ENCODE measurements around the gene MTERF4. TPM values are rescaled to one million over a fixed set of nuclear protein-coding genes. Genes with fewer than 3 reads are reported as not detected.
A peak's percentile ranks its signal among the peaks of the same experiment; 100 is the strongest.

The MTERF4 gene
- total RNA-seq, 2 donors from 2014 or later, result 33.2 to 42.5 TPM

- H3K4me1 Mint-ChIP-seq, result peaks cover 18% of the 10 kb centered on the region
- DNase-seq, result peak; percentile 99
- 0% methylated on average over 34 to 73 of the region's 73 CpGs for WGBS, 2 experiments (ENCODE audit: insufficient coverage in 1 of 2, insufficient read length in 1 of 2)
These were observed 48.0 kb upstream of the MTERF4 start, which contains the start of gene PPP1R7 for GRCh38 chr2:241149925-241150659. Gene PPP1R7, plus strand, starts transcription at chr2:241150467. Its CDS starts 29 bp downstream, at chr2:241150496.

GRCh38 chr2:241149675-241149924 lies 47.5 kb upstream of the MTERF4 start:
- WGBS, 2 experiments (ENCODE audit: insufficient coverage in 1 of 2, insufficient read length in 1 of 2), result 0% methylated on average over 18 to 23 of the region's 23 CpGs
- no peak for DNase-seq
- H3K27ac Mint-ChIP-seq, result peak overlapping the region; percentile 90
- peak overlapping the region; percentile 89 for H3K4me3 Mint-ChIP-seq
- Histone ChIP-seq H3K9me3 (ENCODE audit: control insufficient read depth, low read length) (no peaks in the 10 kb centered on the region), H3K4me1 (ENCODE audit: control insufficient read depth, insufficient read depth, low read length) (no peaks in the 10 kb centered on the region), H3K4me3 (ENCODE audit: low read length) (peak overlapping the region; percentile 92), H3K9ac (ENCODE audit: extremely low read depth, low read length, poor library complexity, severe bottlenecking) (peak overlapping the region; percentile 69), H3K27ac (ENCODE audit: low read depth, low read length) (no peak overlapping the region), H3K36me3 (ENCODE audit: control insufficient read depth, insufficient read depth, low read length) (no peaks in the 10 kb centered on the region), H3K27me3 (ENCODE audit: control insufficient read depth, insufficient read depth, low read length, poor library complexity, severe bottlenecking) (peaks cover 5% of the 10 kb centered on the region)
- H3K27me3 Mint-ChIP-seq (ENCODE audit: insufficient read depth), result peaks cover 2% of the 10 kb centered on the region
- TF ChIP-seq, protein P1, sequence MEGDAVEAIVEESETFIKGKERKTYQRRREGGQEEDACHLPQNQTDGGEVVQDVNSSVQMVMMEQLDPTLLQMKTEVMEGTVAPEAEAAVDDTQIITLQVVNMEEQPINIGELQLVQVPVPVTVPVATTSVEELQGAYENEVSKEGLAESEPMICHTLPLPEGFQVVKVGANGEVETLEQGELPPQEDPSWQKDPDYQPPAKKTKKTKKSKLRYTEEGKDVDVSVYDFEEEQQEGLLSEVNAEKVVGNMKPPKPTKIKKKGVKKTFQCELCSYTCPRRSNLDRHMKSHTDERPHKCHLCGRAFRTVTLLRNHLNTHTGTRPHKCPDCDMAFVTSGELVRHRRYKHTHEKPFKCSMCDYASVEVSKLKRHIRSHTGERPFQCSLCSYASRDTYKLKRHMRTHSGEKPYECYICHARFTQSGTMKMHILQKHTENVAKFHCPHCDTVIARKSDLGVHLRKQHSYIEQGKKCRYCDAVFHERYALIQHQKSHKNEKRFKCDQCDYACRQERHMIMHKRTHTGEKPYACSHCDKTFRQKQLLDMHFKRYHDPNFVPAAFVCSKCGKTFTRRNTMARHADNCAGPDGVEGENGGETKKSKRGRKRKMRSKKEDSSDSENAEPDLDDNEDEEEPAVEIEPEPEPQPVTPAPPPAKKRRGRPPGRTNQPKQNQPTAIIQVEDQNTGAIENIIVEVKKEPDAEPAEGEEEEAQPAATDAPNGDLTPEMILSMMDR (conservative IDR thresholded peaks at IDR 0.05), result no peak
- H3K4me1 Mint-ChIP-seq, result peaks cover 18% of the 10 kb centered on the region
- H3K9me3 Mint-ChIP-seq, result no peaks in the 10 kb centered on the region
- H3K36me3 Mint-ChIP-seq (ENCODE audit: low read depth), result peaks cover 11% of the 10 kb centered on the region

More at GRCh38 chr2:241149925-241150659, 48.0 kb upstream of the MTERF4 start, which contains the start of gene PPP1R7:
- no peak within 1 kb of the TSS for H3K27ac ChIP-seq (ENCODE audit: low read depth, low read length)
- H3K27me3 Mint-ChIP-seq (ENCODE audit: insufficient read depth), result peaks cover 2% of the 10 kb centered on the region
- peak within 1 kb of the TSS; percentile 69 for H3K9ac ChIP-seq (ENCODE audit: extremely low read depth, low read length, poor library complexity, severe bottlenecking)
- no peaks in the 10 kb centered on the region for H3K4me1 ChIP-seq (ENCODE audit: control insufficient read depth, insufficient read depth, low read length)
- H3K36me3 ChIP-seq (ENCODE audit: control insufficient read depth, insufficient read depth, low read length), result peaks cover 4% of the 10 kb centered on the region
- H3K27me3 ChIP-seq (ENCODE audit: control insufficient read depth, insufficient read depth, low read length, poor library complexity, severe bottlenecking), result peaks cover 5% of the 10 kb centered on the region
- H3K4me3 Mint-ChIP-seq, result peak within 1 kb of the TSS; percentile 89
- no peaks in the 10 kb centered on the region for H3K9me3 Mint-ChIP-seq
- TF ChIP-seq, protein P1 (conservative IDR thresholded peaks at IDR 0.05), result no peak
- no peaks in the 10 kb centered on the region for H3K9me3 ChIP-seq (ENCODE audit: control insufficient read depth, low read length)
- H3K36me3 Mint-ChIP-seq (ENCODE audit: low read depth), result peaks cover 10% of the 10 kb centered on the region
- H3K27ac Mint-ChIP-seq, result peak within 1 kb of the TSS; percentile 94
- H3K4me3 ChIP-seq (ENCODE audit: low read length), result peak within 1 kb of the TSS; percentile 92

DNA sequence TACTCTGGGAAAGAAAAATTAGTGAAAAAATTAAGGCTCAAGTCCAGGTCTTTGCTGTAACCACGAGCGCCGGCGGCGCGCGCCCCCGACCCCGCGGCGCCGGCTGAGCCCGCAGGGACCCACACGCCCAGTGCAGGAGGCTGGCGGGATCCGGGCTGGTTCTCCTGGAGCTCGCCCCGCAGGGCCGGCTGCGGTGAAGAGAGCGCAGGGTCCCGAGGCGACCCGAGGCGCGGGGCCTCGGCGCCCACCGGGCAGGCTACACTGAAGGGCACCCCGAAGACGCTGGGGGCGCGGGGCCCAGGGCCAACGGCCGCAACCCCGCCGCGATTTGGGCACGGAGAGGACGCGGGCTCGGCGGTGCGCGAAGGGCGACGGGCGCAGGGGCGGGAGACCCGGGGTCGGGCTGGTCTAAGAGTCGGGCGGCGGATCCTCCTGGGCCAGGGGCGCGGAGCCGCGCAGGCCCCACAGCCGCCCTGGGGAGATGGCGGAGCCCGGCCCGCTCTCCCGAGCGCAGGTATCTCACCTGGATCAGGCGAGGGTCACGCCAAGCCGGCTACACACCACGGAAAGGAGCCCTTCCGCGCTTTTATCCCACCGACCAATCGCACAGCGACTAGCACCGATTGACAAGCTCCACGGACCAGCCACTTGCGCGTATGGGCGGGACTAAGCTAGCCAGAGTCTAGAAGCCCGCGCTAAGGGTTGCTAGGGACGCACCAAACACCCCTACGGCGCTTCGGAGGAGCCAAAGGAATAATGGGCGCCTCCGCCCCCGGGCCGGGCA lies 47.0 kb upstream of the MTERF4 start, which contains the start of gene PASK:
Gene PASK, minus strand, starts transcription at position 582 of the 784 bp plus-strand sequence. CDS start 6,440 bp downstream, outside the sequence.
- Mint-ChIP-seq H3K9me3 (no peaks in the 10 kb centered on the region), H3K27me3 (ENCODE audit: insufficient read depth) (peaks cover 2% of the 10 kb centered on the region), H3K27ac (peak within 1 kb of the TSS; percentile 94), H3K36me3 (ENCODE audit: low read depth) (peaks cover 12% of the 10 kb centered on the region), H3K4me3 (peak within 1 kb of the TSS; percentile 89), H3K4me1 (peaks cover 18% of the 10 kb centered on the region)
- no peaks in the 10 kb centered on the region for H3K9me3 ChIP-seq (ENCODE audit: control insufficient read depth, low read length)
- H3K9ac ChIP-seq (ENCODE audit: extremely low read depth, low read length, poor library complexity, severe bottlenecking), result peak within 1 kb of the TSS; percentile 69
- H3K27me3 ChIP-seq (ENCODE audit: control insufficient read depth, insufficient read depth, low read length, poor library complexity, severe bottlenecking), result peaks cover 5% of the 10 kb centered on the region
- H3K27ac ChIP-seq (ENCODE audit: low read depth, low read length), result no peak within 1 kb of the TSS
- TF ChIP-seq, protein P1 (conservative IDR thresholded peaks at IDR 0.05), result no peak
- no peaks in the 10 kb centered on the region for H3K4me1 ChIP-seq (ENCODE audit: control insufficient read depth, insufficient read depth, low read length)
- H3K36me3 ChIP-seq (ENCODE audit: control insufficient read depth, insufficient read depth, low read length), result no peaks in the 10 kb centered on the region
- peak; percentile 99 for DNase-seq
- H3K4me3 ChIP-seq (ENCODE audit: low read length), result peak within 1 kb of the TSS; percentile 92
- 0 to 1% methylated on average over 26 to 88 of the region's 88 CpGs for WGBS, 2 experiments (ENCODE audit: insufficient coverage in 1 of 2, insufficient read length in 1 of 2)

Data from endodermal cell (in vitro differentiated cells).